ENCODE data around the gene FKBP5.
"Not testable (repeated sequence)": the region's sequence is repeated elsewhere in the genome, so short reads cannot be mapped to it uniquely, and the experiment has no call there.

Gene FKBP5

GRCh38 chr6:35544769-35545361, 143.8 kb downstream of the FKBP5 start:
- POLR2A ChIA-PET (ENCODE audit: low non-redundant PET), result no interaction called here
- CTCF ChIA-PET, result no interaction called here
- H3K27ac ChIP-seq, result peak overlapping the region; percentile 53
- peak; percentile 57 for DNase-seq (ENCODE audit: low spot score)
- no peak for TF ChIP-seq CTCF (conservative IDR thresholded peaks at IDR 0.05; ENCODE audit: low read depth)

GRCh38 chr6:35543459-35544193, 145.1 kb downstream of the FKBP5 start:
- ChIA-PET POLR2A (ENCODE audit: low non-redundant PET) (no interaction called here), CTCF (interaction anchor here (0.6 kb wide), 1 partner anchor 193 kb away, joined by 3 read pairs; no protein-coding TSS in a partner anchor)
- no peak overlapping the region for H3K27ac ChIP-seq
- TF ChIP-seq CTCF (conservative IDR thresholded peaks at IDR 0.05; ENCODE audit: low read depth), result no peak
- no peak for DNase-seq (ENCODE audit: low spot score)

GRCh38 chr6:35541836-35542235, 146.9 kb downstream of the FKBP5 start:
- CTCF ChIA-PET, result interaction anchor here (0.5 kb wide), 1 partner anchor 61 kb away, joined by 3 read pairs; no protein-coding TSS in a partner anchor
- POLR2A ChIA-PET (ENCODE audit: low non-redundant PET), result no interaction called here
- no peak for DNase-seq (ENCODE audit: low spot score)
- TF ChIP-seq CTCF (conservative IDR thresholded peaks at IDR 0.05; ENCODE audit: low read depth), result no peak
- no peak overlapping the region for H3K27ac ChIP-seq

- no peak overlapping the region for H3K27ac ChIP-seq
- TF ChIP-seq CTCF (conservative IDR thresholded peaks at IDR 0.05; ENCODE audit: low read depth), result no peak
- no peak for DNase-seq (ENCODE audit: low spot score)
- POLR2A ChIA-PET (ENCODE audit: low non-redundant PET), result no interaction called here
- CTCF ChIA-PET, result no interaction called here
These were observed 149.5 kb downstream of the FKBP5 start for GRCh38 chr6:35539223-35539622.

DNA sequence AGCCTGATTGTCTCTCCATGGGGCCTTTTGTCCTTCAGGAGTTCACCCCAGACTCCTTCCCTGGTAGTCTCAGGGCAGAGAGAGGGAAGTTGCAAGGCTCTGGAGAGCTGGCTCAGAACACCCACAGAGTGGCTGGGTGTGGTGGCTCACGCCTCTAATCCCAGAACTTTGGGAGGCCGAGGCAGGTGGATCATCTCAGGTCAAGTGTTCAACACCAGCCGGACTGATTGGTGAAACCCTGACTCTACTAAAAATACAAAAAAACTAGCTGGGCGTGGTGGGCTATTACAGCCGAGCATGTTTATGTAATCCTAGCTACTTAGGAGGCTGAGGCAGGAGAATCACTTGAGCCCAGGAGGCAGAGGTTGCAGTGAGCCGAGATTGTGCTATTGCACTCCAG, 152.9 kb downstream of the FKBP5 start:
- DNase-seq (ENCODE audit: low spot score); POLR2A ChIA-PET (ENCODE audit: low non-redundant PET); H3K27ac ChIP-seq: not testable (repeated sequence)
- CTCF ChIA-PET, result interaction anchor here (1.5 kb wide), 1 partner anchor 17 kb away, joined by 3 read pairs; no protein-coding TSS in a partner anchor

GRCh38 chr6:35534407-35535170, 154.1 kb downstream of the FKBP5 start:
- ChIA-PET CTCF (interaction anchor here (1.5 kb wide), 1 partner anchor 18 kb away, joined by 3 read pairs; no protein-coding TSS in a partner anchor), POLR2A (ENCODE audit: low non-redundant PET) (no interaction called here)
- H3K27ac ChIP-seq, result no peak overlapping the region
- no peak for TF ChIP-seq CTCF (conservative IDR thresholded peaks at IDR 0.05; ENCODE audit: low read depth)
- no peak for DNase-seq (ENCODE audit: low spot score)
